OCI-LY1 (cell line): ENCODE measurements around the gene TSPAN8.

Experiments used
- EZH2 ChIP-seq: fragments of 200-600 bp; sonication (generic), shearing (Covaris generic); IDR thresholded peaks from 2 replicates; pipeline ENCODE4 v1.8.0; 2017; ENCODE audit warnings: borderline replicate concordance, mixed run types, mild to moderate bottlenecking, antibody characterized with exemption, low read length, moderate library complexity, mixed read lengths
- TF ChIP-seq, protein P1 (sequence below): fragments of 200-600 bp; sonication (generic), shearing (Covaris generic); IDR thresholded peaks from 2 replicates; pipeline ENCODE4 v1.5.1; 2017; ENCODE audit warnings: mild to moderate bottlenecking, antibody characterized with exemption, low read length, moderate library complexity, mixed read lengths

DNA sequence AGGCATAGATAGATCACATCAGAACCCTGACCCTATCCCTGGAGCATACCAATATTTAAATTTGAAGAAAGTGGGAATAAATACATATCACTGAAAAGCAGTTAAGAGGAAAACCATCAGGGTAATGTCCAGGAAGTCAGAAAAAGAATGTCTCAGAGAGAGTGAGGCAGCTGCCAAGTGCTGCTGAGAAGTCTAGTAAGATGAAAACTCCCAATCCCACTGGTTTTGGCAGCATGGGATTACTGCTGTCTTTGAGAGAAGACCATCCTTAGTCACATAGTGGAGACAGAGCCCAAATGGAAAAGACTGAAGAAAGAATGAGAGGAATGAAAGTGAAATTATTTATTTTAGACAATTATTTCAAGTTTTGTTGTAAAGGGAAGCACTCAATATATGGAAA is 11.5 kb upstream of the TSPAN8 start:
- TF ChIP-seq, protein P1, sequence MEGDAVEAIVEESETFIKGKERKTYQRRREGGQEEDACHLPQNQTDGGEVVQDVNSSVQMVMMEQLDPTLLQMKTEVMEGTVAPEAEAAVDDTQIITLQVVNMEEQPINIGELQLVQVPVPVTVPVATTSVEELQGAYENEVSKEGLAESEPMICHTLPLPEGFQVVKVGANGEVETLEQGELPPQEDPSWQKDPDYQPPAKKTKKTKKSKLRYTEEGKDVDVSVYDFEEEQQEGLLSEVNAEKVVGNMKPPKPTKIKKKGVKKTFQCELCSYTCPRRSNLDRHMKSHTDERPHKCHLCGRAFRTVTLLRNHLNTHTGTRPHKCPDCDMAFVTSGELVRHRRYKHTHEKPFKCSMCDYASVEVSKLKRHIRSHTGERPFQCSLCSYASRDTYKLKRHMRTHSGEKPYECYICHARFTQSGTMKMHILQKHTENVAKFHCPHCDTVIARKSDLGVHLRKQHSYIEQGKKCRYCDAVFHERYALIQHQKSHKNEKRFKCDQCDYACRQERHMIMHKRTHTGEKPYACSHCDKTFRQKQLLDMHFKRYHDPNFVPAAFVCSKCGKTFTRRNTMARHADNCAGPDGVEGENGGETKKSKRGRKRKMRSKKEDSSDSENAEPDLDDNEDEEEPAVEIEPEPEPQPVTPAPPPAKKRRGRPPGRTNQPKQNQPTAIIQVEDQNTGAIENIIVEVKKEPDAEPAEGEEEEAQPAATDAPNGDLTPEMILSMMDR, result no peak
- no peak for TF ChIP-seq EZH2
